HCT116 (cell line): Measurements from ENCODE around the gene ABCG8. TPM values are rescaled to one million over a fixed set of nuclear protein-coding genes. Genes with fewer than 3 reads are reported as not detected.

Experiments
- ATAC-seq: fragments of 200-7000 bp; cut with Tn5 transposase; 2 replicates; pipeline ENCODE4 v1.9.1; 2020; ENCODE audit warnings: mild to moderate bottlenecking, moderate library complexity
- BruUV-seq: library from RNA; stranded (reverse); fragments of 400-500 nt; replicated peaks from 2 replicates; lab custom pipeline; 2021; lab: Mats Ljungman, UMichigan
- CTCF ChIA-PET: fragments of 300-600 bp; sonication (Branson Sonifier 250); formaldehyde crosslinking; loops from one replicate; lab custom pipeline; 2021; ENCODE audit warnings: antibody characterized with exemption; lab: Charles Lee
- POLR2A ChIA-PET: fragments of 300-600, 350-600 bp; sonication (Branson Sonifier 250); formaldehyde crosslinking; loops from one replicate; lab custom pipeline; 2021; ENCODE audit warnings: antibody characterized with exemption; lab: Charles Lee
- RAD21 ChIA-PET, 2 experiments: fragments of 300-600 bp; sonication (Branson Sonifier 250); formaldehyde crosslinking; loops; one replicate each; lab custom pipeline; 2023; ENCODE audit warnings: low total read pairs in 2 of 2; ENCODE audit not compliant: uncharacterized antibody in 2 of 2, unreplicated experiment in 2 of 2, low non-redundant PET in 1 of 2; lab: Charles Lee
- DNase-seq: peaks from one replicate; pipeline ENCODE4 v3.0.0-alpha.2; 2010; ENCODE audit warnings: low read depth, low spot score
- H2AFZ ChIP-seq: fragments of 200-600 bp; shearing (Covaris generic), sonication (generic); 2 replicates; pipeline ENCODE4 v1.6.1; 2017; ENCODE audit warnings: low read depth, mixed run types, mixed read lengths, antibody characterized with exemption, low read length; ENCODE audit not compliant: poor library complexity, severe bottlenecking
- H3K27ac ChIP-seq: 2 replicates; pipeline ENCODE4 v1.5.1; 2012; ENCODE audit warnings: low read depth, low read length
- H3K27me3 ChIP-seq: fragments of 200-600 bp; sonication (generic); 2 replicates; pipeline ENCODE4 v1.6.1; 2016; ENCODE audit warnings: mixed run types, low read length, mixed read lengths; ENCODE audit not compliant: insufficient read depth
- H3K36me3 ChIP-seq, 2 experiments: fragments of 200-500 bp in 1 of 2; fragments of 200-600 bp in 1 of 2; sonication (Bioruptor generic) in 1 of 2; sonication (generic) in 1 of 2; 2 replicates each; pipeline versions ENCODE4 v1.5.1 to v1.6.1; 2014 to 2016; ENCODE audit warnings: low read length in 2 of 2, inconsistent platforms in 1 of 2, mixed read lengths in 1 of 2, mixed run types in 1 of 2; ENCODE audit not compliant: insufficient read depth in 2 of 2, control insufficient read depth in 1 of 2
- H3K4me1 ChIP-seq, 2 experiments: fragments of 200-600 bp in 1 of 2; sonication (generic) in 1 of 2; 2 replicates each; pipeline versions ENCODE4 v1.5.1 to v1.6.1; 2012 to 2017; ENCODE audit warnings: low read length in 2 of 2, inconsistent platforms in 1 of 2, mild to moderate bottlenecking in 1 of 2, mixed read lengths in 1 of 2, mixed run types in 1 of 2, moderate library complexity in 1 of 2; ENCODE audit not compliant: insufficient read depth in 2 of 2, control insufficient read depth in 1 of 2
- H3K4me2 ChIP-seq: fragments of 200-600 bp; sonication (generic); 2 replicates; pipeline ENCODE4 v1.6.1; 2017; ENCODE audit warnings: mixed run types, low read length, mixed read lengths
- H3K4me3 ChIP-seq, 2 experiments: fragments of 200-600 bp in 1 of 2; sonication (generic) in 1 of 2; replicated peaks in 1 of 2; 2 replicates each; pipeline ENCODE4 v1.5.1; 2011 to 2016; ENCODE audit warnings: low read length in 2 of 2, control low read depth in 1 of 2, low read depth in 1 of 2, mild to moderate bottlenecking in 1 of 2, mixed read lengths in 1 of 2, mixed run types in 1 of 2
- H3K79me2 ChIP-seq: fragments of 200-600 bp; sonication (generic); 2 replicates; pipeline ENCODE4 v1.6.1; 2017; ENCODE audit warnings: mild to moderate bottlenecking, mixed run types, low read length, moderate library complexity, mixed read lengths; ENCODE audit not compliant: insufficient read depth
- H3K9ac ChIP-seq: fragments of 200-600 bp; sonication (generic); 2 replicates; pipeline ENCODE4 v1.6.1; 2016; ENCODE audit warnings: low read length, mixed read lengths
- H3K9me2 ChIP-seq: fragments of 200-600 bp; sonication (generic), shearing (Covaris generic); 2 replicates; pipeline ENCODE4 v1.6.1; 2017; ENCODE audit warnings: mixed run types, mild to moderate bottlenecking, moderate library complexity; ENCODE audit not compliant: insufficient read depth
- H3K9me3 ChIP-seq, 2 experiments: fragments of 200-500 bp in 1 of 2; fragments of 200-600 bp in 1 of 2; sonication (Bioruptor generic) in 1 of 2; sonication (generic) in 1 of 2; 2 replicates each; pipeline ENCODE4 v1.6.1; 2014 to 2017; ENCODE audit warnings: low read length in 2 of 2, mixed read lengths in 2 of 2, inconsistent platforms in 1 of 2, low read depth in 1 of 2, mild to moderate bottlenecking in 1 of 2, mixed run types in 1 of 2, moderate library complexity in 1 of 2; ENCODE audit not compliant: control insufficient read depth in 1 of 2, insufficient read depth in 1 of 2
- H4K20me1 ChIP-seq: fragments of 200-600 bp; sonication (generic), shearing (Covaris generic); 2 replicates; pipeline ENCODE4 v1.6.1; 2017; ENCODE audit warnings: mixed run types, mild to moderate bottlenecking, moderate library complexity; ENCODE audit not compliant: insufficient read depth
- CEBPB ChIP-seq: IDR thresholded peaks from 2 replicates; pipeline ENCODE4 v1.6.1; 2012; ENCODE audit warnings: low read depth
- CTCF ChIP-seq, 3 experiments: fragments of 200-600 bp in 1 of 3; sonication (generic) in 1 of 3; IDR thresholded peaks in 2 of 3; conservative IDR thresholded peaks in 1 of 3; 2 replicates each; pipeline ENCODE4 v1.5.1; 2012 to 2017; ENCODE audit warnings: low read depth in 2 of 3, low read length in 2 of 3, antibody characterized with exemption in 1 of 3, borderline replicate concordance in 1 of 3, control low read depth in 1 of 3, mild to moderate bottlenecking in 1 of 3, mixed read lengths in 1 of 3, mixed run types in 1 of 3, moderate library complexity in 1 of 3; ENCODE audit not compliant: insufficient read depth in 1 of 3
- EZH2 ChIP-seq: fragments of 200-600 bp; sonication (generic); IDR thresholded peaks from 2 replicates; pipeline ENCODE4 v1.6.1; 2017; ENCODE audit warnings: antibody characterized with exemption, mixed run types
- EZH2phosphoT487 ChIP-seq: fragments of 200-600 bp; IDR thresholded peaks from 2 replicates; pipeline ENCODE4 v1.6.1; 2018; ENCODE audit warnings: antibody characterized with exemption, borderline replicate concordance
- MAX ChIP-seq: IDR thresholded peaks from 2 replicates; pipeline ENCODE4 v1.6.1; 2012
- POLR2A ChIP-seq: IDR thresholded peaks from 2 replicates; pipeline ENCODE4 v1.7.0; 2011; ENCODE audit warnings: borderline replicate concordance; ENCODE audit not compliant: insufficient read depth, insufficient read length; ENCODE audit errors: extremely low read depth
- POLR2AphosphoS5 ChIP-seq: IDR thresholded peaks from 2 replicates; pipeline ENCODE4 v1.6.1; 2011; ENCODE audit warnings: mild to moderate bottlenecking, low read depth, low read length, moderate library complexity
- REST ChIP-seq: IDR thresholded peaks from 2 replicates; pipeline ENCODE4 v1.6.1; 2012; ENCODE audit warnings: low read depth
- TCF7L2 ChIP-seq: IDR thresholded peaks from 2 replicates; pipeline ENCODE4 v1.7.0; 2011; ENCODE audit warnings: borderline replicate concordance, inconsistent platforms; ENCODE audit not compliant: insufficient read depth, insufficient read length; ENCODE audit errors: extremely low read depth
- YY1 ChIP-seq: IDR thresholded peaks from 2 replicates; pipeline ENCODE4 v1.6.1; 2011; ENCODE audit warnings: low read length, low read depth, moderate library complexity, mild to moderate bottlenecking; ENCODE audit not compliant: insufficient replicate concordance; ENCODE audit errors: extremely low read depth
- ZBTB33 ChIP-seq: IDR thresholded peaks from 2 replicates; pipeline ENCODE4 v1.6.1; 2011; ENCODE audit warnings: mild to moderate bottlenecking, low read length, moderate library complexity; ENCODE audit not compliant: insufficient replicate concordance; ENCODE audit errors: extremely low read depth
- intact Hi-C: fragments of 100-400 bp; cut with micrococcal nuclease; formaldehyde crosslinking; loops from 2 replicates; pipeline ENCODE4 v1.10.0; 2022
- total RNA-seq: library from RNA; stranded (reverse); gene quantifications from one replicate; pipeline ENCODE4 v1.2.1, GENCODE V29; 2021; ENCODE audit not compliant: unreplicated experiment

Gene ABCG8
- total RNA-seq, 1 experiment from 2014 or later = 0.05 TPM

- H3K4me3 ChIP-seq = no peak overlapping the region
- H3K9ac ChIP-seq = no peak overlapping the region
- no TSS peak for BruUV-seq
- no peak for ATAC-seq
- TF ChIP-seq REST = no peak
- TF ChIP-seq MAX = no peak
- TF ChIP-seq EZH2phosphoT487 = no peak
- TF ChIP-seq CTCF (IDR thresholded peaks at IDR 0.05 in 2 of 3, conservative IDR thresholded peaks at IDR 0.05 in 1 of 3; ENCODE audit: borderline replicate concordance in 1 of 3, insufficient read depth in 1 of 3, low read depth in 2 of 3, low read length in 2 of 3) = no peak
- TF ChIP-seq POLR2A = no peak
- TF ChIP-seq EZH2 = no peak
- no peak for TF ChIP-seq POLR2AphosphoS5
- no peak for TF ChIP-seq YY1
- TF ChIP-seq CEBPB = no peak
- no peak for TF ChIP-seq ZBTB33
- no peak for TF ChIP-seq TCF7L2
- TF ChIP-seq, all 23 proteins: peak for 0
- Histone ChIP-seq H3K79me2 (no peaks in the 10 kb centered on the region), H2AFZ (no peak overlapping the region), H4K20me1 (no peaks in the 10 kb centered on the region), H3K9me2 (no peaks in the 10 kb centered on the region), H3K27ac (no peak overlapping the region), H3K4me1 (no peaks in the 10 kb centered on the region), H3K9me3 (no peaks in the 10 kb centered on the region), H3K4me2 (no peak overlapping the region), H3K27me3 (no peaks in the 10 kb centered on the region), H3K36me3 (no peaks in the 10 kb centered on the region)
- POLR2A ChIA-PET = no interaction called here
- no peak for DNase-seq
- intact Hi-C loops = no loop called here
- RAD21 ChIA-PET = no interaction called here
- CTCF ChIA-PET = no interaction called here
These were observed 26.8 kb upstream of the ABCG8 start for GRCh38 chr2:43812006-43812405.
